ENCODE measurements around the gene CCDC92B.

DNA sequence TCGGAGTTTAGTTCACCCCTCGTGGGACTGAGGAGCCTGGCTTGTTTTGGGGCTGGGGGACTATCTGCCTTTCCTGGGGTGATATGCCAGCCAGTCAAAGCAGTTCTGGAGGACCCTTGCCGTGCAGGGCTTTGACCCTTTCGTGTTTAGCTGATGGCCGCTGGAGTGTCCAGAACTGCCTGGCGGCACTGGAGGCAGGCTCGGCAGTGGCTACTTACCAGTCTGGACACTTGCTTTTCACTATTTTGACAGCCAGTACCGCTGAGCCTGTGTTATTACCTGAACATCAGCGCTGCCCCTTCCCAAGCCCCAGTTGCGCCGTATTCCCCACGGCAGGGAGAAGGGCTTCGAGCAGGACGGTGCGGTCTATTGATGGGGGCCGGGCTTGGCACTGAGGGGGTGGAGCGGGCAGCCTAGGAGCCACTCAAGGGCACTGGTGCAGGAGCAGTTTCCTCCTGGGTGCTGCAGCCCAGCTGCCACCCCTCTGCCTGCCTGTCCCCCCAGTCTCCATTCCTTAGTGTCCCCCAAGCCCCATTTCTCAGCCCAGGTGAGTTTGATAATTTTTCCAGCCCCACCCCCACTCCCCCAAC lies 18.6 kb downstream of the CCDC92B start:
- TF ChIP-seq, protein P1, sequence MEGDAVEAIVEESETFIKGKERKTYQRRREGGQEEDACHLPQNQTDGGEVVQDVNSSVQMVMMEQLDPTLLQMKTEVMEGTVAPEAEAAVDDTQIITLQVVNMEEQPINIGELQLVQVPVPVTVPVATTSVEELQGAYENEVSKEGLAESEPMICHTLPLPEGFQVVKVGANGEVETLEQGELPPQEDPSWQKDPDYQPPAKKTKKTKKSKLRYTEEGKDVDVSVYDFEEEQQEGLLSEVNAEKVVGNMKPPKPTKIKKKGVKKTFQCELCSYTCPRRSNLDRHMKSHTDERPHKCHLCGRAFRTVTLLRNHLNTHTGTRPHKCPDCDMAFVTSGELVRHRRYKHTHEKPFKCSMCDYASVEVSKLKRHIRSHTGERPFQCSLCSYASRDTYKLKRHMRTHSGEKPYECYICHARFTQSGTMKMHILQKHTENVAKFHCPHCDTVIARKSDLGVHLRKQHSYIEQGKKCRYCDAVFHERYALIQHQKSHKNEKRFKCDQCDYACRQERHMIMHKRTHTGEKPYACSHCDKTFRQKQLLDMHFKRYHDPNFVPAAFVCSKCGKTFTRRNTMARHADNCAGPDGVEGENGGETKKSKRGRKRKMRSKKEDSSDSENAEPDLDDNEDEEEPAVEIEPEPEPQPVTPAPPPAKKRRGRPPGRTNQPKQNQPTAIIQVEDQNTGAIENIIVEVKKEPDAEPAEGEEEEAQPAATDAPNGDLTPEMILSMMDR (IDR thresholded peaks at IDR 0.05) = no peak
- TF ChIP-seq EZH2 (IDR thresholded peaks at IDR 0.05) = no peak

Data from neural progenitor cell (in vitro differentiated cells).